ENCODE measurements around the gene TMOD3.

- no peak for TF ChIP-seq POLR2A (IDR thresholded peaks at IDR 0.05; ENCODE audit: extremely low read depth, insufficient read length)
- no peak for TF ChIP-seq CTCF (IDR thresholded peaks at IDR 0.05; ENCODE audit: low read depth, low read length)
Observed at GRCh38 chr15:51936105-51936478, 106.6 kb downstream of the TMOD3 start.

Measured in NB4 (cell line).